HG02943 (cell line): ENCODE results near the gene ZNF524.

Experiments used
- ATAC-seq: cut with Tn5 transposase; IDR thresholded peaks from one replicate; pipeline ENCODE4 v1.9.1; 2021; ENCODE audit warnings: mild to moderate bottlenecking, low read depth, moderate library complexity; ENCODE audit not compliant: unreplicated experiment

The ZNF524 gene

GRCh38 chr19:55652311-55653128, 52.4 kb downstream of the ZNF524 start:
- no peak for ATAC-seq
